HCT116 (cell line): Measurements from ENCODE around the gene RAC2.

Experiments
- CEBPB ChIP-seq: IDR thresholded peaks from 2 replicates; pipeline ENCODE4 v1.6.1; 2012; ENCODE audit warnings: low read depth
- EZH2 ChIP-seq: fragments of 200-600 bp; sonication (generic); IDR thresholded peaks from 2 replicates; pipeline ENCODE4 v1.6.1; 2017; ENCODE audit warnings: antibody characterized with exemption, mixed run types
- EZH2phosphoT487 ChIP-seq: fragments of 200-600 bp; IDR thresholded peaks from 2 replicates; pipeline ENCODE4 v1.6.1; 2018; ENCODE audit warnings: antibody characterized with exemption, borderline replicate concordance
- POLR2A ChIP-seq: IDR thresholded peaks from 2 replicates; pipeline ENCODE4 v1.7.0; 2011; ENCODE audit warnings: borderline replicate concordance; ENCODE audit not compliant: insufficient read depth, insufficient read length; ENCODE audit errors: extremely low read depth
- ZNF274 ChIP-seq: fragments of 200-500 bp; sonication (Bioruptor generic); IDR thresholded peaks from 2 replicates; pipeline ENCODE4 v1.6.1; 2014; ENCODE audit warnings: mild to moderate bottlenecking, low read depth, low read length, inconsistent platforms
- TF ChIP-seq, protein P1 (sequence below), 3 experiments: fragments of 200-600 bp in 1 of 3; sonication (generic) in 1 of 3; IDR thresholded peaks in 2 of 3; conservative IDR thresholded peaks in 1 of 3; 2 replicates each; pipeline ENCODE4 v1.5.1; 2012 to 2017; ENCODE audit warnings: low read depth in 2 of 3, low read length in 2 of 3, antibody characterized with exemption in 1 of 3, borderline replicate concordance in 1 of 3, control low read depth in 1 of 3, mild to moderate bottlenecking in 1 of 3, mixed read lengths in 1 of 3, mixed run types in 1 of 3, moderate library complexity in 1 of 3; ENCODE audit not compliant: insufficient read depth in 1 of 3
- TF ChIP-seq, protein P2 (sequence below): IDR thresholded peaks from 2 replicates; pipeline ENCODE4 v1.6.1; 2011; ENCODE audit warnings: mild to moderate bottlenecking, low read length, moderate library complexity; ENCODE audit not compliant: insufficient replicate concordance; ENCODE audit errors: extremely low read depth
- TF ChIP-seq, protein P3 (sequence below): IDR thresholded peaks from 2 replicates; pipeline ENCODE4 v1.6.1; 2012
- TF ChIP-seq, protein P4 (sequence below): IDR thresholded peaks from 2 replicates; pipeline ENCODE4 v1.6.1; 2012; ENCODE audit warnings: low read depth

DNA sequence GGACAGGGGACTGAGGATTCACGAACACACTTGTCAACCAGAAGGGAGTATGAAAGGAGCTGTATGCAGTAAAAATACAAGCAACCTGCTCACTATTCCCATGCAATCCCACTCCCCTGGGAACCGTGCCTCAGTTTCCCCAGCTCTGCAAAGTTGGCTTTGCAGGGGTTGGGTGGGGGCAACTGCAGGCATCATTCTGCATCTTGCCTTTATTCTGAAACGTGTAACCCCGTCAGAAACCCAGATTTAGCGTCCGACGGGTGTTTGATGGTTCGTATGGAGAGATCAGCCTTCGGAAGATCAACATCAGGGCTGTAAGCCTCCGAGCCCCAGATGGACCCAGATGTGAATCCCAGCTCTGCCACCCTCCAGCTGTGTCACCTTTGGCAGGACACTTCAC, 41.9 kb upstream of the RAC2 start:
- TF ChIP-seq ZNF274 (no peak), POLR2A (no peak), EZH2 (no peak), EZH2phosphoT487 (no peak), CEBPB (no peak)
- TF ChIP-seq, protein P1, sequence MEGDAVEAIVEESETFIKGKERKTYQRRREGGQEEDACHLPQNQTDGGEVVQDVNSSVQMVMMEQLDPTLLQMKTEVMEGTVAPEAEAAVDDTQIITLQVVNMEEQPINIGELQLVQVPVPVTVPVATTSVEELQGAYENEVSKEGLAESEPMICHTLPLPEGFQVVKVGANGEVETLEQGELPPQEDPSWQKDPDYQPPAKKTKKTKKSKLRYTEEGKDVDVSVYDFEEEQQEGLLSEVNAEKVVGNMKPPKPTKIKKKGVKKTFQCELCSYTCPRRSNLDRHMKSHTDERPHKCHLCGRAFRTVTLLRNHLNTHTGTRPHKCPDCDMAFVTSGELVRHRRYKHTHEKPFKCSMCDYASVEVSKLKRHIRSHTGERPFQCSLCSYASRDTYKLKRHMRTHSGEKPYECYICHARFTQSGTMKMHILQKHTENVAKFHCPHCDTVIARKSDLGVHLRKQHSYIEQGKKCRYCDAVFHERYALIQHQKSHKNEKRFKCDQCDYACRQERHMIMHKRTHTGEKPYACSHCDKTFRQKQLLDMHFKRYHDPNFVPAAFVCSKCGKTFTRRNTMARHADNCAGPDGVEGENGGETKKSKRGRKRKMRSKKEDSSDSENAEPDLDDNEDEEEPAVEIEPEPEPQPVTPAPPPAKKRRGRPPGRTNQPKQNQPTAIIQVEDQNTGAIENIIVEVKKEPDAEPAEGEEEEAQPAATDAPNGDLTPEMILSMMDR (IDR thresholded peaks at IDR 0.05 in 2 of 3, conservative IDR thresholded peaks at IDR 0.05 in 1 of 3; ENCODE audit: borderline replicate concordance in 1 of 3, insufficient read depth in 1 of 3, low read depth in 2 of 3, low read length in 2 of 3) = no peak
- TF ChIP-seq, protein P2, sequence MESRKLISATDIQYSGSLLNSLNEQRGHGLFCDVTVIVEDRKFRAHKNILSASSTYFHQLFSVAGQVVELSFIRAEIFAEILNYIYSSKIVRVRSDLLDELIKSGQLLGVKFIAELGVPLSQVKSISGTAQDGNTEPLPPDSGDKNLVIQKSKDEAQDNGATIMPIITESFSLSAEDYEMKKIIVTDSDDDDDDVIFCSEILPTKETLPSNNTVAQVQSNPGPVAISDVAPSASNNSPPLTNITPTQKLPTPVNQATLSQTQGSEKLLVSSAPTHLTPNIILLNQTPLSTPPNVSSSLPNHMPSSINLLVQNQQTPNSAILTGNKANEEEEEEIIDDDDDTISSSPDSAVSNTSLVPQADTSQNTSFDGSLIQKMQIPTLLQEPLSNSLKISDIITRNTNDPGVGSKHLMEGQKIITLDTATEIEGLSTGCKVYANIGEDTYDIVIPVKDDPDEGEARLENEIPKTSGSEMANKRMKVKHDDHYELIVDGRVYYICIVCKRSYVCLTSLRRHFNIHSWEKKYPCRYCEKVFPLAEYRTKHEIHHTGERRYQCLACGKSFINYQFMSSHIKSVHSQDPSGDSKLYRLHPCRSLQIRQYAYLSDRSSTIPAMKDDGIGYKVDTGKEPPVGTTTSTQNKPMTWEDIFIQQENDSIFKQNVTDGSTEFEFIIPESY = no peak
- TF ChIP-seq, protein P3, sequence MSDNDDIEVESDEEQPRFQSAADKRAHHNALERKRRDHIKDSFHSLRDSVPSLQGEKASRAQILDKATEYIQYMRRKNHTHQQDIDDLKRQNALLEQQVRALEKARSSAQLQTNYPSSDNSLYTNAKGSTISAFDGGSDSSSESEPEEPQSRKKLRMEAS = no peak
- TF ChIP-seq, protein P4, sequence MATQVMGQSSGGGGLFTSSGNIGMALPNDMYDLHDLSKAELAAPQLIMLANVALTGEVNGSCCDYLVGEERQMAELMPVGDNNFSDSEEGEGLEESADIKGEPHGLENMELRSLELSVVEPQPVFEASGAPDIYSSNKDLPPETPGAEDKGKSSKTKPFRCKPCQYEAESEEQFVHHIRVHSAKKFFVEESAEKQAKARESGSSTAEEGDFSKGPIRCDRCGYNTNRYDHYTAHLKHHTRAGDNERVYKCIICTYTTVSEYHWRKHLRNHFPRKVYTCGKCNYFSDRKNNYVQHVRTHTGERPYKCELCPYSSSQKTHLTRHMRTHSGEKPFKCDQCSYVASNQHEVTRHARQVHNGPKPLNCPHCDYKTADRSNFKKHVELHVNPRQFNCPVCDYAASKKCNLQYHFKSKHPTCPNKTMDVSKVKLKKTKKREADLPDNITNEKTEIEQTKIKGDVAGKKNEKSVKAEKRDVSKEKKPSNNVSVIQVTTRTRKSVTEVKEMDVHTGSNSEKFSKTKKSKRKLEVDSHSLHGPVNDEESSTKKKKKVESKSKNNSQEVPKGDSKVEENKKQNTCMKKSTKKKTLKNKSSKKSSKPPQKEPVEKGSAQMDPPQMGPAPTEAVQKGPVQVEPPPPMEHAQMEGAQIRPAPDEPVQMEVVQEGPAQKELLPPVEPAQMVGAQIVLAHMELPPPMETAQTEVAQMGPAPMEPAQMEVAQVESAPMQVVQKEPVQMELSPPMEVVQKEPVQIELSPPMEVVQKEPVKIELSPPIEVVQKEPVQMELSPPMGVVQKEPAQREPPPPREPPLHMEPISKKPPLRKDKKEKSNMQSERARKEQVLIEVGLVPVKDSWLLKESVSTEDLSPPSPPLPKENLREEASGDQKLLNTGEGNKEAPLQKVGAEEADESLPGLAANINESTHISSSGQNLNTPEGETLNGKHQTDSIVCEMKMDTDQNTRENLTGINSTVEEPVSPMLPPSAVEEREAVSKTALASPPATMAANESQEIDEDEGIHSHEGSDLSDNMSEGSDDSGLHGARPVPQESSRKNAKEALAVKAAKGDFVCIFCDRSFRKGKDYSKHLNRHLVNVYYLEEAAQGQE = no peak
